AG04450 (cell line): ENCODE results near the gene UGT3A1. TPM values are rescaled to one million over a fixed set of nuclear protein-coding genes. Genes with fewer than 3 reads are reported as not detected.

Source experiments
- CTCF ChIA-PET: fragments of 300-600, 350-600 bp; formaldehyde crosslinking; extraction: SDS; loops from one replicate; lab custom pipeline; 2022; ENCODE audit warnings: antibody characterized with exemption, inconsistent platforms; lab: Charles Lee
- POLR2A ChIA-PET: fragments of 350-600 bp; formaldehyde crosslinking; extraction: SDS; loops from one replicate; lab custom pipeline; 2021; ENCODE audit warnings: antibody characterized with exemption, inconsistent platforms; lab: Yijun Ruan, JAX
- DNase-seq: peaks from one replicate; pipeline ENCODE4 v3.0.0-alpha.2; 2011; ENCODE audit warnings: low read depth, low spot score
- H3K27ac ChIP-seq: one replicate; pipeline ENCODE4 v1.5.1; 2012; ENCODE audit warnings: low read depth, low read length, control low read depth
- H3K27me3 ChIP-seq: one replicate; pipeline ENCODE4 v1.6.0; 2012; ENCODE audit warnings: low read length; ENCODE audit not compliant: control insufficient read depth, insufficient read depth
- H3K4me3 ChIP-seq: 2 replicates; pipeline ENCODE4 v1.5.1; 2011; ENCODE audit warnings: mild to moderate bottlenecking, low read depth, low read length, control low read depth
- H3K9me3 ChIP-seq: 2 replicates; pipeline ENCODE4 v1.5.1; 2012; ENCODE audit warnings: low read length; ENCODE audit not compliant: control insufficient read depth, insufficient read depth
- polyA plus RNA-seq: library from polyadenylated mRNA; depleted of rRNA; stranded (reverse); fragments of >200 nt; gene quantifications from 2 replicates; pipeline ENCODE4 v1.2.3, GENCODE V29; 2011; rRNA removed
- TF ChIP-seq, protein P1 (sequence below): IDR thresholded peaks from 2 replicates; pipeline ENCODE4 v1.5.1; 2011; ENCODE audit warnings: low read depth, low read length, control low read depth, inconsistent platforms

The UGT3A1 gene
- polyA plus RNA-seq, 1 experiment = not detected

DNA sequence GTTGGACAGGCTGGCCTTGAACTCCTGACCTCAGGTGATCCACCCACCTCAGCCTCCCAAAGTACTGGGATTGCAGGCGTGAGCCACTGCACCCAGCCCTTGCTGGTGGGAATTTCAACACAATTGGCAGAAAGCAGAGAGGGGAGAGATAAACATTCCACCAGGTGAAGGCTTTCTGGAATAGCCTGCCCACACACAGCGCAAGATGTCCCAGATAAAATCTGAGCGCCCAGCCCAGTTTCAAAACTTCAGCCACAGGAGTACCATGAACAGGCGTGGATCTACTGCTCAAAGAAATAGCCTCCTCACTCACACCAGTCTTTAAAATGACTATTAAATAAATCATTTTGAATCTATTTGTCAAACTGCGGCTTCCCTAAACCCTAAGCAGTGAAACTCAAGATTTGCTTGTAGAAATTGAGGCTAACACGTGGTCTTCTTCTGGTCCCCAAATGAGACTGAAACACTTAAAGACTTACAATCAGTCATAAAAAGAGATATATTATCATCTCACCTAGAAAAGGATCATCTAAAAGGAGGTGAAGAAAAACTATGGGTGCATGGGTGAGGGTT lies 87.5 kb downstream of the UGT3A1 start:
- Histone ChIP-seq H3K27me3 (no peaks in the 10 kb centered on the region), H3K27ac (no peak overlapping the region), H3K4me3 (no peak overlapping the region), H3K9me3 (no peaks in the 10 kb centered on the region)
- ChIA-PET CTCF (no interaction called here), POLR2A (no interaction called here)
- TF ChIP-seq, protein P1, sequence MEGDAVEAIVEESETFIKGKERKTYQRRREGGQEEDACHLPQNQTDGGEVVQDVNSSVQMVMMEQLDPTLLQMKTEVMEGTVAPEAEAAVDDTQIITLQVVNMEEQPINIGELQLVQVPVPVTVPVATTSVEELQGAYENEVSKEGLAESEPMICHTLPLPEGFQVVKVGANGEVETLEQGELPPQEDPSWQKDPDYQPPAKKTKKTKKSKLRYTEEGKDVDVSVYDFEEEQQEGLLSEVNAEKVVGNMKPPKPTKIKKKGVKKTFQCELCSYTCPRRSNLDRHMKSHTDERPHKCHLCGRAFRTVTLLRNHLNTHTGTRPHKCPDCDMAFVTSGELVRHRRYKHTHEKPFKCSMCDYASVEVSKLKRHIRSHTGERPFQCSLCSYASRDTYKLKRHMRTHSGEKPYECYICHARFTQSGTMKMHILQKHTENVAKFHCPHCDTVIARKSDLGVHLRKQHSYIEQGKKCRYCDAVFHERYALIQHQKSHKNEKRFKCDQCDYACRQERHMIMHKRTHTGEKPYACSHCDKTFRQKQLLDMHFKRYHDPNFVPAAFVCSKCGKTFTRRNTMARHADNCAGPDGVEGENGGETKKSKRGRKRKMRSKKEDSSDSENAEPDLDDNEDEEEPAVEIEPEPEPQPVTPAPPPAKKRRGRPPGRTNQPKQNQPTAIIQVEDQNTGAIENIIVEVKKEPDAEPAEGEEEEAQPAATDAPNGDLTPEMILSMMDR = no peak
- DNase-seq = no peak

DNA sequence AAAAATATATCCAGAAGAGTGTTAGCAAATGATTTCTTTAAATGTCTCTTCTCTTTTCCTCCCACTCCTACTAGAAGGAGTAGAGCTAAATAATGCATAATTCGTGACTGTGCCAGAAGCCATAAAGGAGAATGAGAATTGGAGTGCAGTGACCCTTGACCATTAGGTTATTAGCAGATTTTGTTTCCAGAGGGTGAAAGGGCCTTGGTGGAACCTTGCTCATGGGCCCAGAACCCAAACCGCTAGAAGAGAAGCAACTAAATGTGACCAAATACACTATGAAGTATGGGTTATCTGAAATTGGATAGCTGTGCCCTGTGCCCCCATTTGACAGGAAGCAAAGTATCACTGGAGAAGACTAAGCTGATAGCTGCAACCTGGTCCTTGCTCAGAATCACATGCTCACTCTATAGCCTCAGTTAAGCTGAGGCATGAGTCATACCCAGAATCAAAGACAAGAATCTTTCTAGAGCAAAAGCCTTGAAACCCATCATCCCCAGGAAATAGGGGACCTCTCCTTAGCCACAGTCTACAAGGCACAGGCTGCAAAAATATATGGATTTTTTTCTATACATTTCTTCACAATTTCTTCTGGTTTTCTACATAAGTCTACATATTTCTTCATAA lies 89.0 kb downstream of the UGT3A1 start:
- ChIA-PET POLR2A (no interaction called here), CTCF (interaction anchor here (1.4 kb wide), 1 partner anchor 25 kb away, joined by 5 read pairs; no protein-coding TSS in a partner anchor)
- H3K9me3 ChIP-seq = no peaks in the 10 kb centered on the region
- H3K27ac ChIP-seq = no peak overlapping the region
- TF ChIP-seq, protein P1 = no peak
- no peak for DNase-seq
- H3K4me3 ChIP-seq = no peak overlapping the region
- no peaks in the 10 kb centered on the region for H3K27me3 ChIP-seq

Other genes with a start within 250 kb of the UGT3A1 start
- gene IL7R, start 134.5 kb downstream of the UGT3A1 start, polyA plus RNA-seq = 36.5 and 43.7 TPM in 2 replicates
- gene CAPSL, start 52.8 kb downstream of the UGT3A1 start, polyA plus RNA-seq = 0.09 and 0.19 TPM in 2 replicates
- not detected in 2 replicates for gene UGT3A2, start 75.5 kb upstream of the UGT3A1 start, polyA plus RNA-seq
- gene LMBRD2, start 160.5 kb upstream of the UGT3A1 start, polyA plus RNA-seq = 4.1 and 5.3 TPM in 2 replicates
- 21.6 and 24.6 TPM in 2 replicates for gene SKP2, start 160.7 kb upstream of the UGT3A1 start, polyA plus RNA-seq